WERI-Rb-1 (cell line): ENCODE measurements around the gene GPR108.

Experiments used
- DNase-seq: peaks from one replicate; pipeline ENCODE4 v3.0.0-alpha.2; 2020
- H3K27ac ChIP-seq: fragments of 250-450 bp; sonication (Bioruptor Pico); 2 replicates; pipeline ENCODE4 v1.5.1; 2020; ENCODE audit warnings: mild to moderate bottlenecking, moderate library complexity
- H3K27me3 ChIP-seq: fragments of 250-450 bp; sonication (Bioruptor Pico); 2 replicates; pipeline ENCODE4 v1.5.1; 2021; ENCODE audit warnings: mild to moderate bottlenecking, low read depth, moderate library complexity; ENCODE audit not compliant: insufficient read depth, severe bottlenecking
- H3K36me3 ChIP-seq: fragments of 250-450 bp; sonication (Bioruptor Pico); 2 replicates; pipeline ENCODE4 v1.5.1; 2020; ENCODE audit warnings: mild to moderate bottlenecking, moderate library complexity
- H3K4me3 ChIP-seq: 2 replicates; pipeline ENCODE4 v1.5.1; 2011; ENCODE audit warnings: low read depth, mild to moderate bottlenecking, control low read depth, low read length
- H3K9me3 ChIP-seq: fragments of 250-450 bp; sonication (Bioruptor Pico); 2 replicates; pipeline ENCODE4 v1.5.1; 2021; ENCODE audit warnings: mild to moderate bottlenecking, moderate library complexity; ENCODE audit not compliant: severe bottlenecking
- TF ChIP-seq, protein P1 (sequence below): IDR thresholded peaks from 2 replicates; pipeline ENCODE4 v1.5.1; 2011; ENCODE audit warnings: low read depth, mild to moderate bottlenecking, control low read depth, inconsistent platforms, low read length

The GPR108 gene

GRCh38 chr19:6730941-6731670, 6.3 kb downstream of the GPR108 start:
- Histone ChIP-seq H3K27me3 (no peaks in the 10 kb centered on the region), H3K4me3 (no peak overlapping the region), H3K27ac (no peak overlapping the region), H3K36me3 (no peaks in the 10 kb centered on the region), H3K9me3 (no peaks in the 10 kb centered on the region)
- DNase-seq: no peak
- TF ChIP-seq, protein P1, sequence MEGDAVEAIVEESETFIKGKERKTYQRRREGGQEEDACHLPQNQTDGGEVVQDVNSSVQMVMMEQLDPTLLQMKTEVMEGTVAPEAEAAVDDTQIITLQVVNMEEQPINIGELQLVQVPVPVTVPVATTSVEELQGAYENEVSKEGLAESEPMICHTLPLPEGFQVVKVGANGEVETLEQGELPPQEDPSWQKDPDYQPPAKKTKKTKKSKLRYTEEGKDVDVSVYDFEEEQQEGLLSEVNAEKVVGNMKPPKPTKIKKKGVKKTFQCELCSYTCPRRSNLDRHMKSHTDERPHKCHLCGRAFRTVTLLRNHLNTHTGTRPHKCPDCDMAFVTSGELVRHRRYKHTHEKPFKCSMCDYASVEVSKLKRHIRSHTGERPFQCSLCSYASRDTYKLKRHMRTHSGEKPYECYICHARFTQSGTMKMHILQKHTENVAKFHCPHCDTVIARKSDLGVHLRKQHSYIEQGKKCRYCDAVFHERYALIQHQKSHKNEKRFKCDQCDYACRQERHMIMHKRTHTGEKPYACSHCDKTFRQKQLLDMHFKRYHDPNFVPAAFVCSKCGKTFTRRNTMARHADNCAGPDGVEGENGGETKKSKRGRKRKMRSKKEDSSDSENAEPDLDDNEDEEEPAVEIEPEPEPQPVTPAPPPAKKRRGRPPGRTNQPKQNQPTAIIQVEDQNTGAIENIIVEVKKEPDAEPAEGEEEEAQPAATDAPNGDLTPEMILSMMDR: no peak

DNA sequence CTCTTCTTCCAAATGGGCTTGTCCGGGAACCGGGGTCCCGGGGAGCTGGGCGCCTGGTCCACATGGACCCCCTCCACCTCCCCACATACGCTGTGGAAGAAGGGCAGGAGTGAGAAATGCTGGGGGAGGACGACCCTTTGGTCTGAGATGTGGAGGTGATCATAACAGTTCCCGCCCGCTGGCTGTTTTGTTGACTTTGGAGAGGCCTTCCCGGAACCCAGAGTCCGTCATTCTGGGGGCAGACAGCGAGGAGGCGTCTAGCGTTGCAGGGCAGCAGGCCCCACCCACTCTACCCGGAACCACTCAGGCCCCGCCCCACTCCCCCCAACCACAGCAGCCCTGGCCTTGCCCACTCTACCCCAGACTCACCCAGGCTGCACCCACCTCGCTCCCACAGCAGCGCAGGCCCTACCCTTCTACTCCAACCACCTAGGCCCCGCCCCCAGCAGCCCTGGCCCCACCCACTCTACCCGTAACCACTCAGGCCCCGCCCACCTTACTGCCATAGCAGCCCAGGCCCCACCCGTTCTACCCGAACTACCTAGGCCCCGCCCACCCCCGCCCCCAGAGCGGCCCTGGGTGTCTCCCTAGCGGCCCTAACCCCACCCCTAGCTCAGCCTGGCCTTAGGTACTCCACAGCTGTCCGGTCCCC, 7.1 kb downstream of the GPR108 start:
- Histone ChIP-seq H3K9me3 (no peaks in the 10 kb centered on the region), H3K27ac (no peak overlapping the region), H3K4me3 (no peak overlapping the region), H3K36me3 (no peaks in the 10 kb centered on the region), H3K27me3 (no peaks in the 10 kb centered on the region)
- DNase-seq: peak; percentile 47
- TF ChIP-seq, protein P1: no peak

GRCh38 chr19:6729573-6730152, 7.7 kb downstream of the GPR108 start:
- H3K4me3 ChIP-seq: no peak overlapping the region
- DNase-seq: no peak
- H3K9me3 ChIP-seq: no peaks in the 10 kb centered on the region
- TF ChIP-seq, protein P1: no peak
- H3K36me3 ChIP-seq: no peaks in the 10 kb centered on the region
- no peak overlapping the region for H3K27ac ChIP-seq
- no peaks in the 10 kb centered on the region for H3K27me3 ChIP-seq

DNA sequence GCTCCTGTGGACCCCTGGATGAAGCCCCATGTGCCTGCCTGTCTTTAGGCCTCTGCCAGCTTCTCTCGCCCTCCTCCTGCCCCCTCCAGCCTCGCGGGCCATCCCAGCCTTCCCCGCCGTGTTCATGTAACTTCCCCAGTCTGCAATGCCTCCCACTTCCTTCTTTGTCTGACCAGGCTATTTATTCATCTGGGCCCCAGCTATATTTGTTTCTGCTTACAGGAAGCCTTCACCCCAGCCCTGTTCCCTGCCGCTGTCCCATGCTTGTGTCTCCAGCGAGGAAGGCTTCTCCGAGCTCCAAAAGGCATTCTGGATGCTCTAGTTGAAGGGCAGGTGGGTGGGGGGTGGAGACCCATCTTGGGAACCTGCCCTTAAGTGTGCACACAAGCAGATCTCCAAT, 9.0 kb downstream of the GPR108 start:
- Histone ChIP-seq H3K9me3 (no peaks in the 10 kb centered on the region), H3K36me3 (no peaks in the 10 kb centered on the region), H3K27ac (no peak overlapping the region), H3K27me3 (no peaks in the 10 kb centered on the region), H3K4me3 (no peak overlapping the region)
- DNase-seq: no peak
- TF ChIP-seq, protein P1: no peak

GRCh38 chr19:6725513-6726231, 11.7 kb downstream of the GPR108 start:
- no peaks in the 10 kb centered on the region for H3K27me3 ChIP-seq
- no peak overlapping the region for H3K4me3 ChIP-seq
- TF ChIP-seq, protein P1: no peak
- DNase-seq: no peak
- H3K36me3 ChIP-seq: no peaks in the 10 kb centered on the region
- H3K9me3 ChIP-seq: no peaks in the 10 kb centered on the region
- H3K27ac ChIP-seq: no peak overlapping the region
